ENCODE measurements around the gene CDH23.

- no peak for TF ChIP-seq ZBTB43 (CRISPR knock-in tag; IDR thresholded peaks at IDR 0.05)
- TF ChIP-seq CBFB (CRISPR knock-in tag; IDR thresholded peaks at IDR 0.05; ENCODE audit: low read depth), result no peak
- TF ChIP-seq JUN (CRISPR knock-in tag; IDR thresholded peaks at IDR 0.05), result no peak
- no peak for TF ChIP-seq ATF2 (CRISPR knock-in tag; IDR thresholded peaks at IDR 0.05; ENCODE audit: borderline replicate concordance, low read depth)
These were observed 82.2 kb downstream of the CDH23 start for GRCh38 chr10:71478813-71479365.

Data from WTC11 (cell line).